H1 (cell line): ENCODE measurements around the gene KLRF1. TPM values are rescaled to one million over a fixed set of nuclear protein-coding genes. Genes with fewer than 3 reads are reported as not detected.

Source experiments
- CTCF ChIA-PET: fragments of 300-600 bp; sonication (Branson Sonifier 250); formaldehyde crosslinking; loops from one replicate; lab custom pipeline; 2021; ENCODE audit not compliant: partially characterized antibody; lab: Charles Lee
- POLR2A ChIA-PET: fragments of 300-600 bp; sonication (Branson Sonifier 250); formaldehyde crosslinking; loops from one replicate; lab custom pipeline; 2021; ENCODE audit warnings: inconsistent platforms; ENCODE audit not compliant: partially characterized antibody; lab: Charles Lee
- DNase-seq, 2 experiments: peaks; one replicate each; pipeline versions ENCODE4 v3.0.0 to v3.0.0-alpha.2; 2010 to 2022; ENCODE audit warnings: low spot score in 2 of 2, low read depth in 1 of 2, mixed read lengths in 1 of 2
- FAIRE-seq: peaks from 2 replicates; lab custom pipeline; 2011; peaks lifted over from hg19 to GRCh38; lab: Jason Lieb, UNC
- H2AFZ ChIP-seq: 2 replicates; pipeline ENCODE4 v1.8.1; 2012; ENCODE audit warnings: low read length, inconsistent platforms
- H2AK5ac ChIP-seq: 2 replicates; pipeline ENCODE4 v1.6.1; 2013; ENCODE audit warnings: low read depth, low read length
- H2BK120ac ChIP-seq: replicated peaks from 2 replicates; pipeline ENCODE3; 2013; ENCODE audit warnings: low read depth, low read length, inconsistent platforms
- H2BK12ac ChIP-seq: 2 replicates; pipeline ENCODE4 v1.6.1; 2013; ENCODE audit warnings: low read depth, low read length
- H2BK15ac ChIP-seq: 2 replicates; pipeline ENCODE4 v1.6.1; 2013; ENCODE audit warnings: low read length
- H2BK20ac ChIP-seq: 2 replicates; pipeline ENCODE4 v1.6.1; 2013; ENCODE audit warnings: low read length
- H2BK5ac ChIP-seq: 2 replicates; pipeline ENCODE4 v1.6.1; 2013; ENCODE audit warnings: low read depth, low read length
- H3K14ac ChIP-seq: 2 replicates; pipeline ENCODE4 v1.6.1; 2013; ENCODE audit warnings: inconsistent platforms; ENCODE audit not compliant: insufficient read length
- H3K18ac ChIP-seq: 2 replicates; pipeline ENCODE4 v1.6.1; 2013; ENCODE audit warnings: low read length; ENCODE audit errors: extremely low read depth
- H3K23ac ChIP-seq: 2 replicates; pipeline ENCODE4 v1.6.1; 2013; ENCODE audit warnings: inconsistent platforms; ENCODE audit not compliant: insufficient read length
- H3K23me2 ChIP-seq: 2 replicates; pipeline ENCODE4 v1.6.1; 2013; ENCODE audit warnings: low read depth, low read length
- H3K27ac ChIP-seq: 2 replicates; pipeline ENCODE4 v1.6.1; 2011; ENCODE audit warnings: low read depth, low read length, inconsistent platforms
- H3K27me3 ChIP-seq, 4 experiments: replicated peaks in 1 of 4; 1 replicate in 1 of 4; 2 replicates in 3 of 4; pipeline versions ENCODE4 v1.6.1 to v1.8.1; 2011 to 2013; ENCODE audit warnings: low read length in 3 of 4, mild to moderate bottlenecking in 3 of 4, inconsistent platforms in 2 of 4, mixed read lengths in 2 of 4, moderate library complexity in 1 of 4; ENCODE audit not compliant: control insufficient read depth in 3 of 4, insufficient read depth in 3 of 4; ENCODE audit errors: extremely low read depth in 1 of 4
- H3K36me3 ChIP-seq, 4 experiments: 2 replicates each; pipeline versions ENCODE4 v1.6.1 to v1.8.1; 2011 to 2013; ENCODE audit warnings: mild to moderate bottlenecking in 4 of 4, low read length in 3 of 4, moderate library complexity in 2 of 4, control low read depth in 1 of 4, inconsistent platforms in 1 of 4; ENCODE audit not compliant: insufficient read depth in 4 of 4, control insufficient read depth in 2 of 4
- H3K4ac ChIP-seq: replicated peaks from 2 replicates; pipeline ENCODE3; 2013; ENCODE audit warnings: low read length, low read depth, mixed read lengths, inconsistent platforms; ENCODE audit not compliant: insufficient read length
- H3K4me1 ChIP-seq, 4 experiments: replicated peaks in 1 of 4; 1 replicate in 1 of 4; 2 replicates in 3 of 4; pipeline versions ENCODE4 v1.6.1 to v1.8.1; 2011 to 2013; ENCODE audit warnings: low read length in 3 of 4, inconsistent platforms in 2 of 4, mixed read lengths in 1 of 4; ENCODE audit not compliant: insufficient read depth in 4 of 4, control insufficient read depth in 3 of 4
- H3K4me2 ChIP-seq, 2 experiments: 2 replicates each; pipeline versions ENCODE4 v1.6.1 to v1.8.1; 2011 to 2013; ENCODE audit warnings: low read depth in 2 of 2, low read length in 2 of 2, control low read depth in 1 of 2, inconsistent platforms in 1 of 2, mild to moderate bottlenecking in 1 of 2; ENCODE audit not compliant: insufficient read depth in 1 of 2
- H3K4me3 ChIP-seq, 4 experiments: fragments of 200-600, 300-600 bp in 1 of 4; sonication (generic), shearing (Covaris generic), sonication (Bioruptor Twin) in 1 of 4; 2 replicates each; pipeline versions ENCODE4 v1.5.1 to v1.8.1; 2011 to 2016; ENCODE audit warnings: low read length in 4 of 4, low read depth in 3 of 4, control low read depth in 2 of 4, inconsistent platforms in 2 of 4, mild to moderate bottlenecking in 2 of 4, mixed read lengths in 1 of 4, moderate library complexity in 1 of 4; ENCODE audit not compliant: insufficient read depth in 2 of 4; ENCODE audit errors: extremely low read depth in 1 of 4
- H3K56ac ChIP-seq: replicated peaks from 2 replicates; pipeline ENCODE3; 2013; ENCODE audit warnings: low read depth, mild to moderate bottlenecking, mixed read lengths, low read length, inconsistent platforms; ENCODE audit not compliant: insufficient read length
- H3K79me1 ChIP-seq: 2 replicates; pipeline ENCODE4 v1.6.1; 2013; ENCODE audit warnings: low read depth, low read length, control low read depth
- H3K79me2 ChIP-seq, 2 experiments: 2 replicates each; pipeline versions ENCODE4 v1.6.1 to v1.8.1; 2012 to 2013; ENCODE audit warnings: low read length in 2 of 2, mild to moderate bottlenecking in 2 of 2, inconsistent platforms in 1 of 2; ENCODE audit not compliant: insufficient read depth in 2 of 2, control insufficient read depth in 1 of 2
- H3K9ac ChIP-seq, 4 experiments: replicated peaks in 1 of 4; 1 replicate in 1 of 4; 2 replicates in 3 of 4; pipeline versions ENCODE4 v1.6.1 to v1.8.1; 2011 to 2013; ENCODE audit warnings: low read depth in 3 of 4, low read length in 3 of 4, control low read depth in 2 of 4, mild to moderate bottlenecking in 2 of 4, moderate library complexity in 2 of 4, inconsistent platforms in 1 of 4; ENCODE audit errors: extremely low read depth in 1 of 4
- H3K9me3 ChIP-seq, 2 experiments: 2 replicates each; pipeline versions ENCODE4 v1.6.1 to v1.8.1; 2012 to 2013; ENCODE audit warnings: mild to moderate bottlenecking in 2 of 2, moderate library complexity in 2 of 2, control low read depth in 1 of 2, inconsistent platforms in 1 of 2, low read depth in 1 of 2, low read length in 1 of 2, mixed read lengths in 1 of 2; ENCODE audit not compliant: insufficient read depth in 2 of 2
- H4K20me1 ChIP-seq, 2 experiments: replicated peaks in 1 of 2; 2 replicates each; pipeline versions ENCODE3 to v1.8.1; 2011 to 2013; ENCODE audit warnings: inconsistent platforms in 2 of 2, low read length in 2 of 2, mild to moderate bottlenecking in 1 of 2; ENCODE audit not compliant: insufficient read depth in 2 of 2, control insufficient read depth in 1 of 2
- H4K5ac ChIP-seq: 2 replicates; pipeline ENCODE4 v1.6.1; 2013; ENCODE audit warnings: low read length, low read depth, mixed read lengths, inconsistent platforms; ENCODE audit not compliant: insufficient read length
- H4K8ac ChIP-seq: 2 replicates; pipeline ENCODE4 v1.8.0; 2013; ENCODE audit warnings: mild to moderate bottlenecking, moderate library complexity, low read length, inconsistent platforms; ENCODE audit not compliant: insufficient read depth; ENCODE audit errors: extremely low read depth
- H4K91ac ChIP-seq: replicated peaks from 2 replicates; pipeline ENCODE3; 2013; ENCODE audit warnings: low read length, mixed read lengths, inconsistent platforms; ENCODE audit not compliant: insufficient read length
- BRCA1 ChIP-seq: IDR thresholded peaks from 2 replicates; pipeline ENCODE4 v1.6.1; 2012; ENCODE audit warnings: low read depth, low read length, improper control_type of control experiment
- CEBPB ChIP-seq: IDR thresholded peaks from 2 replicates; pipeline ENCODE4 v1.6.1; 2012; ENCODE audit warnings: low read depth, low read length
- POU5F1 ChIP-seq: IDR thresholded peaks from 2 replicates; pipeline ENCODE4 v1.6.1; 2011; ENCODE audit warnings: low read depth, mild to moderate bottlenecking, low read length, moderate library complexity
- RBBP5 ChIP-seq: IDR thresholded peaks from 2 replicates; pipeline ENCODE4 v1.7.1; 2012; ENCODE audit warnings: low read depth, mild to moderate bottlenecking, inconsistent platforms, low read length, moderate library complexity, borderline replicate concordance
- RXRA ChIP-seq: IDR thresholded peaks from 2 replicates; pipeline ENCODE4 v1.6.1; 2011; ENCODE audit warnings: low read depth, mild to moderate bottlenecking, low read length, moderate library complexity; ENCODE audit not compliant: insufficient read depth
- SIX5 ChIP-seq: IDR thresholded peaks from 2 replicates; pipeline ENCODE4 v1.6.1; 2011; ENCODE audit warnings: mild to moderate bottlenecking, low read depth, low read length
- SP1 ChIP-seq: IDR thresholded peaks from 2 replicates; pipeline ENCODE4 v1.6.1; 2011; ENCODE audit warnings: low read depth, low read length
- TAF1 ChIP-seq: IDR thresholded peaks from 2 replicates; pipeline ENCODE4 v1.6.1; 2011; ENCODE audit warnings: mild to moderate bottlenecking, low read depth, low read length
- WGBS, 2 experiments: shearing (Covaris generic) in 1 of 2; methylation state at CpG; one replicate each; pipeline versions ENCODE4 v1.1.6 to v1.1.7; 2013 to 2015; ENCODE audit warnings: low lambda C conversion rate in 2 of 2, mixed read lengths in 2 of 2, inconsistent platforms in 1 of 2, low coverage in 1 of 2, missing lambda C conversion rate in 1 of 2; ENCODE audit not compliant: insufficient replicate concordance in 2 of 2, insufficient coverage in 1 of 2, insufficient read length in 1 of 2; ENCODE audit errors: extremely low coverage in 1 of 2, missing lambda C conversion rate in 1 of 2; 5-methylcytosine and 5-hydroxymethylcytosine counted together
- polyA plus RNA-seq, 7 experiments: library from polyadenylated mRNA; depleted of rRNA in 3 of 7; stranded (reverse) in 5 of 7; unstranded in 2 of 7; fragments of >200 nt in 5 of 7; fragments of 200-250 nt in 2 of 7; gene quantifications; 1 replicate in 5 of 7; 2 replicates in 1 of 7; 4 replicates in 1 of 7; pipeline versions ENCODE4 v1.2.1 to v1.2.3, GENCODE V29; 2011 to 2013; ENCODE audit warnings: missing spikeins in 2 of 7, mixed read lengths in 2 of 7
- total RNA-seq: library from RNA; stranded (reverse); fragmentation: NEBNext Ultra II Directional; extraction: Animal tissue kit (Norgen Biotek cat#: 25700); gene quantifications from 2 replicates; pipeline ENCODE4 v1.2.1, GENCODE V29; 2021

KLRF1 gene
- total and polyA plus RNA-seq, 2 of the 8 experiments (the other 6 are each of a cell fraction or from before 2014, with no cell fraction given), result not detected

DNA sequence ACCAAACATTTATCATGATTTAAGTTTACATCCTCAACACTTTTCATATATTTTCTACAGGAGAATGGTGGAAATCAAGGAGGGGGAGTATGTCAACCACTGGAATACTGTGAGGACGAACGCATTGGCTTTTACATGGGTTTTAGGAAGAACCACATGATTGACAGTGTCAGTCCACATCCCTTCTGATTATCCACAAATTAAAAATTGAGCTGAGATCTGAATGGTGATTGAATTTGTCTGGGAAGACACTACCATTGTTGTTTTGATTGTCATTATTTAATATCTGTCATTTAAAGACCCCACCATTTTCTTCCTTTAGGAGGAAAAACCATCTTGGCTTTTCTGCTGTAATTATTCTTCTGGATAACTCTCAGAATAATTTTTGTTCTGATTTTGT is 31.3 kb upstream of the KLRF1 start:
- H3K9ac ChIP-seq, result no peak overlapping the region
- CTCF ChIA-PET, result interaction anchor here (0.6 to 10.7 kb wide), 6 partner anchors 21 to 465 kb away, joined by 3 to 278 read pairs (median 10); partner anchors contain the start of gene CD69
- H3K79me1 ChIP-seq, result no peaks in the 10 kb centered on the region
- H4K8ac ChIP-seq, result no peak overlapping the region
- H3K18ac ChIP-seq, result no peak overlapping the region
- H3K27me3 ChIP-seq, result no peaks in the 10 kb centered on the region
- H3K4me2 ChIP-seq, result no peak overlapping the region
- H4K5ac ChIP-seq, result no peak overlapping the region
- H2BK12ac ChIP-seq, result no peak overlapping the region
- no peak overlapping the region for H3K14ac ChIP-seq
- 82% methylated on average over 2 of the region's 2 CpGs; no CpG with 5 or more reads in 1 of the 2 experiments for WGBS, 2 experiments
- no peaks in the 10 kb centered on the region for H3K79me2 ChIP-seq
- DNase-seq (no peak), FAIRE-seq (no peak)
- no peak overlapping the region for H3K27ac ChIP-seq
- H3K4me3 ChIP-seq, result no peak overlapping the region
- H2AK5ac ChIP-seq, result no peak overlapping the region
- no peaks in the 10 kb centered on the region for H3K23me2 ChIP-seq
- no peak overlapping the region for H3K56ac ChIP-seq
- H3K36me3 ChIP-seq, result no peaks in the 10 kb centered on the region
- no peaks in the 10 kb centered on the region; a peak in 1 of 7 replicates for H3K4me1 ChIP-seq
- H2BK5ac ChIP-seq, result no peak overlapping the region
- H2AFZ ChIP-seq, result no peak overlapping the region
- H4K20me1 ChIP-seq, result no peaks in the 10 kb centered on the region
- no peak overlapping the region for H3K4ac ChIP-seq
- H3K23ac ChIP-seq, result no peak overlapping the region
- POLR2A ChIA-PET, result interaction anchor here (0.6 kb wide), 1 partner anchor 91 kb away, joined by 4 read pairs; no protein-coding TSS in a partner anchor
- no peak overlapping the region for H2BK15ac ChIP-seq
- H4K91ac ChIP-seq, result no peak overlapping the region
- no peak overlapping the region for H2BK20ac ChIP-seq
- no peak for TF ChIP-seq TAF1
- TF ChIP-seq SP1, result no peak
- TF ChIP-seq POU5F1, result no peak
- no peak for TF ChIP-seq SIX5
- TF ChIP-seq RBBP5, result no peak
- TF ChIP-seq BRCA1, result no peak
- no peak for TF ChIP-seq RXRA
- TF ChIP-seq CEBPB, result no peak
- no peak overlapping the region for H2BK120ac ChIP-seq
- no peaks in the 10 kb centered on the region for H3K9me3 ChIP-seq
